B cell (primary cell): ENCODE results near the gene EMID1. TPM values are rescaled to one million over a fixed set of nuclear protein-coding genes. Genes with fewer than 3 reads are reported as not detected.

ENCODE experiments used
- ATAC-seq: fragments of 200-7000 bp; cut with Tn5 transposase; one replicate; pipeline ENCODE4 v1.10.0; 2021; ENCODE audit warnings: low read depth, mild to moderate bottlenecking, moderate number of reproducible peaks, moderate library complexity
- CTCF ChIA-PET: fragments of 350-600 bp; sonication (Branson Sonifier 250); formaldehyde crosslinking; loops from one replicate; lab custom pipeline; 2021; ENCODE audit warnings: antibody characterized with exemption, inconsistent platforms; lab: Charles Lee
- POLR2A ChIA-PET: fragments of 350-600 bp; sonication (Branson Sonifier 250); formaldehyde crosslinking; loops from one replicate; lab custom pipeline; 2021; ENCODE audit warnings: antibody characterized with exemption; lab: Charles Lee
- DNase-seq: peaks from one replicate; pipeline ENCODE4 v3.0.0; 2013
- H2AFZ ChIP-seq: 2 replicates; pipeline ENCODE4 v1.6.1; 2012; ENCODE audit warnings: mild to moderate bottlenecking, low read depth, low read length; ENCODE audit not compliant: insufficient read depth, poor library complexity, severe bottlenecking
- H3K27ac ChIP-seq, 2 donors: 1 replicate in 1 of 2; 2 replicates in 1 of 2; pipeline ENCODE4 v1.5.1; 2012 to 2013; ENCODE audit warnings: low read length in 2 of 2, mild to moderate bottlenecking in 2 of 2, moderate library complexity in 1 of 2
- H3K27me3 ChIP-seq, 4 experiments: fragments of 200-600 bp in 1 of 4; sonication (generic) in 1 of 4; replicated peaks in 1 of 4; 1 replicate in 2 of 4; 2 replicates in 2 of 4; pipeline versions ENCODE4 v1.6.1 to v1.7.0; 2013 to 2016; ENCODE audit warnings: low read length in 3 of 4, mild to moderate bottlenecking in 2 of 4, mixed read lengths in 1 of 4, moderate library complexity in 1 of 4; ENCODE audit not compliant: insufficient read depth in 4 of 4, control insufficient read depth in 3 of 4; ENCODE audit errors: control extremely low read depth in 1 of 4
- H3K36me3 ChIP-seq, 2 experiments: replicated peaks in 1 of 2; 1 replicate in 1 of 2; 2 replicates in 1 of 2; pipeline versions ENCODE4 v1.6.1 to v1.7.1; 2013; ENCODE audit warnings: low read length in 1 of 2; ENCODE audit not compliant: insufficient read depth in 2 of 2, control insufficient read depth in 1 of 2; ENCODE audit errors: control extremely low read depth in 1 of 2, extremely low read depth in 1 of 2
- H3K4me1 ChIP-seq, 2 donors: fragments of 200-600 bp in 1 of 2; sonication (generic) in 1 of 2; 1 replicate in 1 of 2; 2 replicates in 1 of 2; pipeline versions ENCODE4 v1.5.1 to v1.6.1; 2013 to 2017; ENCODE audit warnings: low read length in 2 of 2; ENCODE audit not compliant: control insufficient read depth in 2 of 2, insufficient read depth in 2 of 2
- H3K4me2 ChIP-seq: replicated peaks from 2 replicates; pipeline ENCODE3; 2012; ENCODE audit warnings: mild to moderate bottlenecking, low read depth, low read length; ENCODE audit not compliant: poor library complexity, severe bottlenecking
- H3K4me3 ChIP-seq, 5 experiments: fragments of 200-600 bp in 1 of 5; sonication (generic) in 1 of 5; 1 replicate in 3 of 5; 2 replicates in 2 of 5; pipeline versions ENCODE4 v1.5.1 to v1.7.0; 2011 to 2016; ENCODE audit warnings: low read length in 4 of 5, mild to moderate bottlenecking in 4 of 5, low read depth in 2 of 5, control low read depth in 1 of 5, moderate library complexity in 1 of 5; ENCODE audit not compliant: insufficient read depth in 1 of 5; ENCODE audit errors: control extremely low read depth in 1 of 5, extremely low read depth in 1 of 5
- H3K79me2 ChIP-seq: fragments of 200-600 bp; sonication (generic); one replicate; pipeline ENCODE4 v1.6.0; 2016; ENCODE audit warnings: low read length; ENCODE audit not compliant: control insufficient read depth, insufficient read depth
- H3K9ac ChIP-seq: fragments of 200-600 bp; sonication (generic); 2 replicates; pipeline ENCODE4 v1.6.1; 2017; ENCODE audit warnings: mild to moderate bottlenecking, low read length, moderate library complexity
- H3K9me3 ChIP-seq, 3 donors: one replicate each; pipeline versions ENCODE4 v1.6.1 to v1.7.1; 2013; ENCODE audit warnings: low read length in 2 of 3; ENCODE audit not compliant: control insufficient read depth in 2 of 3, insufficient read depth in 1 of 3; ENCODE audit errors: control extremely low read depth in 1 of 3
- H4K20me1 ChIP-seq: 2 replicates; pipeline ENCODE4 v1.6.0; 2012; ENCODE audit warnings: mild to moderate bottlenecking, low read length; ENCODE audit not compliant: insufficient read depth, control insufficient read depth, poor library complexity, severe bottlenecking
- H3K27ac Mint-ChIP-seq: one replicate; pipeline ENCODE4 v1.8.0; 2021; ENCODE audit warnings: mixed read lengths
- H3K27me3 Mint-ChIP-seq: one replicate; pipeline ENCODE4 v1.8.0; 2021; ENCODE audit warnings: mixed read lengths
- H3K4me1 Mint-ChIP-seq: one replicate; pipeline ENCODE4 v1.8.0; 2021; ENCODE audit warnings: mixed read lengths
- H3K4me3 Mint-ChIP-seq: one replicate; pipeline ENCODE4 v1.8.0; 2021; ENCODE audit warnings: mixed read lengths
- H3K9me3 Mint-ChIP-seq: one replicate; pipeline ENCODE4 v1.8.0; 2022; ENCODE audit warnings: mixed read lengths; ENCODE audit not compliant: insufficient read depth
- EZH2 ChIP-seq: IDR thresholded peaks from 2 replicates; pipeline ENCODE4 v1.6.1; 2012; ENCODE audit warnings: borderline replicate concordance, low read depth, mild to moderate bottlenecking, moderate library complexity, low read length; ENCODE audit not compliant: insufficient read depth, poor library complexity, severe bottlenecking
- WGBS: methylation state at CpG from one replicate; pipeline ENCODE4 v1.1.5; 2013; ENCODE audit warnings: missing lambda C conversion rate; ENCODE audit not compliant: insufficient coverage; 5-methylcytosine and 5-hydroxymethylcytosine counted together
- intact Hi-C: fragments of 100-400 bp; cut with micrococcal nuclease; formaldehyde crosslinking; loops from one replicate; pipeline ENCODE4 v1.10.0; 2022
- polyA plus RNA-seq: library from polyadenylated mRNA; depleted of rRNA; stranded (reverse); fragments of >200 nt; gene quantifications from 2 replicates; pipeline ENCODE4 v1.2.3, GENCODE V29; 2012
- total RNA-seq, 2 donors: library from RNA; stranded (reverse); fragments of 120-200 nt in 1 of 2; gene quantifications; 1 replicate in 1 of 2; 2 replicates in 1 of 2; pipeline versions ENCODE4 v1.2.3 to v1.2.4, GENCODE V29; 2013 to 2022
- TF ChIP-seq, protein P1 (sequence below): fragments of 200-600 bp; IDR thresholded peaks from one replicate; pipeline ENCODE4 v1.8.0; 2022; ENCODE audit warnings: antibody characterized with exemption, mild to moderate bottlenecking

The EMID1 gene
- total and polyA plus RNA-seq, 2 donors (not counting 1 experiment from before 2014, with no cell fraction given), result not detected

DNA sequence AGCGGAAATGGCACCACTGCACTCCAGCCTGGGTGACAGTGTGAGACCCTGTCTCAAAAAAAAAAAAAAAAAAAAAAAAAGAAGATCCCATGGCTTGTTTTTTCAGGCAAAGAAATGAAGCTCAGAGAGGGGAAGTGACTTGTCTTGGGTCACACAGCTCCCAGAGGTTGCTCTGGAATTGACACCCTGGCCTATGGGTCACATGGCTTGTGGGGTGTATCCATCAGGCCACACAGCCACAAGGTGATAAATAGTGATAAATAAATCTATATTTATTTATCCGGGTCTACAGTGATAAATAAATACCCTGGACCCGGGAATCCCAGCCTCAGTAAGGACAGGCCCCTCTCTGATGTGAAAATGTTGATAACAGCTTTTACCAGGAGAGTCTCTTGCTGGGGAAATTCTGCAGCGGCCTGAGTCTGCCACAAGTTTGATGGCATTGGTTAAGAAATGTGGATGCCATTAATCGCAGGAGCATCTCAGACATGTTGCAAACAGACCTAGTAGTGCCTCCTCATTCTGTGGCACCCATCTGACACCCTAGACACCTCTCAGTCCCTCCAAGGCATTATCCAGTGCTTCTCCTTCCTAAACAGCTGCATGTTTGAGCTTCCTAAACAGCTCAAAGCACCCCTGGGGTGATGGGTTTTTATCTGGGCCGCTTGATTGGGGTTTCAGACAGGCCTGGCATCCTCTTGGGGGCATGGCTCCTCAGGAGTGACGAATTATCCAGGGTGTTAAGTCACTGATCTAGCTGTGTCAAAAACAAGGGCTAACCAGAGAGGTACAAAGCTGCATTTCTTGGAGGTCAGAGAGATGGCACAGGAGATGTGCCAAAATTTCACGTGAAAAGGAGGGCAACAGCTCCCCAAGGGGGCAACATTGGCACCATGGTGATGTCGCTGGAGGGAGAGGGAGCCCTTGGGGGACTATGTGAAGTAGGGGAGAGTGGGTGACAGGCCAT lies 1.9 kb upstream of the EMID1 start:
- peak overlapping the region; percentile 26 for H3K4me3 Mint-ChIP-seq
- no peak overlapping the region for H3K27ac ChIP-seq
- no peaks in the 10 kb centered on the region for H3K36me3 ChIP-seq
- H4K20me1 ChIP-seq, result no peaks in the 10 kb centered on the region
- peaks cover 73% of the 10 kb centered on the region for H3K27me3 Mint-ChIP-seq
- H2AFZ ChIP-seq, result no peak overlapping the region
- H3K4me1 Mint-ChIP-seq, result peaks cover 34% of the 10 kb centered on the region
- no peaks in the 10 kb centered on the region for H3K9me3 Mint-ChIP-seq
- 57% methylated on average over 5 of the region's 9 CpGs for WGBS
- H3K27ac Mint-ChIP-seq, result no peak overlapping the region
- DNase-seq (no peak), ATAC-seq (no peak)
- H3K4me3 ChIP-seq, result no peak overlapping the region
- intact Hi-C loops, result loop anchor here (5.0 kb wide), 1 partner anchor 36 kb away; no protein-coding TSS in a partner anchor
- H3K9me3 ChIP-seq, result peaks cover 0 to 10% (median 0%) of the 10 kb centered on the region in 3 donors
- TF ChIP-seq EZH2, result no peak
- TF ChIP-seq, protein P1, sequence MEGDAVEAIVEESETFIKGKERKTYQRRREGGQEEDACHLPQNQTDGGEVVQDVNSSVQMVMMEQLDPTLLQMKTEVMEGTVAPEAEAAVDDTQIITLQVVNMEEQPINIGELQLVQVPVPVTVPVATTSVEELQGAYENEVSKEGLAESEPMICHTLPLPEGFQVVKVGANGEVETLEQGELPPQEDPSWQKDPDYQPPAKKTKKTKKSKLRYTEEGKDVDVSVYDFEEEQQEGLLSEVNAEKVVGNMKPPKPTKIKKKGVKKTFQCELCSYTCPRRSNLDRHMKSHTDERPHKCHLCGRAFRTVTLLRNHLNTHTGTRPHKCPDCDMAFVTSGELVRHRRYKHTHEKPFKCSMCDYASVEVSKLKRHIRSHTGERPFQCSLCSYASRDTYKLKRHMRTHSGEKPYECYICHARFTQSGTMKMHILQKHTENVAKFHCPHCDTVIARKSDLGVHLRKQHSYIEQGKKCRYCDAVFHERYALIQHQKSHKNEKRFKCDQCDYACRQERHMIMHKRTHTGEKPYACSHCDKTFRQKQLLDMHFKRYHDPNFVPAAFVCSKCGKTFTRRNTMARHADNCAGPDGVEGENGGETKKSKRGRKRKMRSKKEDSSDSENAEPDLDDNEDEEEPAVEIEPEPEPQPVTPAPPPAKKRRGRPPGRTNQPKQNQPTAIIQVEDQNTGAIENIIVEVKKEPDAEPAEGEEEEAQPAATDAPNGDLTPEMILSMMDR, result no peak
- H3K79me2 ChIP-seq, result no peaks in the 10 kb centered on the region
- peaks cover 34% of the 10 kb centered on the region in 2 donors for H3K4me1 ChIP-seq
- ChIA-PET POLR2A (interaction anchor here (1.1 kb wide), 1 partner anchor 19 kb away, joined by 7 read pairs; no protein-coding TSS in a partner anchor), CTCF (interaction anchor here (0.9 to 6.0 kb wide), 3 partner anchors 8 to 42 kb away, joined by 3 to 24 read pairs (median 3); no protein-coding TSS in a partner anchor)
- H3K9ac ChIP-seq, result no peak overlapping the region
- H3K4me2 ChIP-seq, result no peak overlapping the region
- H3K27me3 ChIP-seq, result peaks cover 0 to 86% (median 37%) of the 10 kb centered on the region in 4 experiments
